IMR-90 (cell line): Measurements from ENCODE around the gene PFDN6. TPM values are rescaled to one million over a fixed set of nuclear protein-coding genes. Genes with fewer than 3 reads are reported as not detected.
A peak's percentile ranks its signal among the peaks of the same experiment; 100 is the strongest.

Experiments
- ATAC-seq: fragments of 200-7000 bp; cut with Tn5 transposase; 2 replicates; pipeline ENCODE4 v1.9.1; 2020; ENCODE audit warnings: low read depth, mild to moderate bottlenecking, moderate library complexity
- BruUV-seq: library from RNA; stranded (reverse); fragments of 400-500 nt; replicated peaks from 2 replicates; lab custom pipeline; 2021; lab: Mats Ljungman, UMichigan
- CTCF ChIA-PET: fragments of 300-600 bp; formaldehyde crosslinking; extraction: SDS; loops from one replicate; lab custom pipeline; 2021; ENCODE audit warnings: antibody characterized with exemption; lab: Yijun Ruan, JAX
- POLR2A ChIA-PET: fragments of 300-600 bp; sonication (Branson Sonifier 250); formaldehyde crosslinking; loops from one replicate; lab custom pipeline; 2022; ENCODE audit warnings: antibody characterized with exemption; ENCODE audit not compliant: unreplicated experiment; lab: Charles Lee
- DNase-seq: peaks from one replicate; pipeline ENCODE4 v3.0.0; 2013
- H2AFZ ChIP-seq: replicated peaks from 2 replicates; pipeline ENCODE3; 2013; ENCODE audit warnings: low read length, mild to moderate bottlenecking; ENCODE audit not compliant: poor library complexity
- H2AK5ac ChIP-seq: 2 replicates; pipeline ENCODE4 v1.6.1; 2013; ENCODE audit warnings: low read depth, low read length, inconsistent platforms
- H2AK9ac ChIP-seq: replicated peaks from 2 replicates; pipeline ENCODE3; 2013; ENCODE audit warnings: mild to moderate bottlenecking, low read depth, low read length, moderate library complexity; ENCODE audit not compliant: poor library complexity
- H2BK120ac ChIP-seq: 2 replicates; pipeline ENCODE4 v1.6.1; 2013; ENCODE audit warnings: low read depth, low read length, inconsistent platforms
- H2BK15ac ChIP-seq: 3 replicates; pipeline ENCODE4 v1.6.1; 2013; ENCODE audit warnings: low read depth, low read length, inconsistent platforms
- H2BK20ac ChIP-seq: 2 replicates; pipeline ENCODE4 v1.6.1; 2013; ENCODE audit warnings: low read depth, mild to moderate bottlenecking, inconsistent platforms, low read length, moderate library complexity
- H2BK5ac ChIP-seq: 2 replicates; pipeline ENCODE4 v1.6.1; 2013; ENCODE audit warnings: mild to moderate bottlenecking, low read depth, low read length, inconsistent platforms; ENCODE audit not compliant: poor library complexity, severe bottlenecking
- H3K14ac ChIP-seq: replicated peaks from 2 replicates; pipeline ENCODE4 v1.6.1; 2013; ENCODE audit warnings: low read depth, low read length, inconsistent platforms
- H3K18ac ChIP-seq: 2 replicates; pipeline ENCODE4 v1.6.1; 2013; ENCODE audit warnings: low read depth, low read length, control low read depth
- H3K23ac ChIP-seq: 2 replicates; pipeline ENCODE4 v1.6.1; 2013; ENCODE audit warnings: low read depth, low read length, inconsistent platforms
- H3K27ac ChIP-seq: 2 replicates; pipeline ENCODE4 v1.5.1; 2013; ENCODE audit warnings: mild to moderate bottlenecking, control low read depth, low read length; ENCODE audit not compliant: insufficient read depth
- H3K27me3 ChIP-seq: 2 replicates; pipeline ENCODE4 v1.6.1; 2013; ENCODE audit warnings: low read length; ENCODE audit not compliant: control insufficient read depth, insufficient read depth
- H3K36me3 ChIP-seq: 2 replicates; pipeline ENCODE4 v1.6.1; 2013; ENCODE audit warnings: low read length, mixed read lengths; ENCODE audit not compliant: control insufficient read depth, insufficient read depth
- H3K4ac ChIP-seq: 2 replicates; pipeline ENCODE4 v1.6.1; 2013; ENCODE audit warnings: low read depth, low read length, inconsistent platforms
- H3K4me1 ChIP-seq: 2 replicates; pipeline ENCODE4 v1.6.1; 2013; ENCODE audit warnings: low read length, mixed read lengths; ENCODE audit not compliant: control insufficient read depth, insufficient read depth
- H3K4me2 ChIP-seq: 2 replicates; pipeline ENCODE4 v1.6.1; 2013; ENCODE audit warnings: low read depth, mild to moderate bottlenecking, control low read depth, low read length, moderate library complexity
- H3K4me3 ChIP-seq: 2 replicates; pipeline ENCODE4 v1.5.1; 2013; ENCODE audit warnings: low read depth, mild to moderate bottlenecking, control low read depth, low read length, moderate library complexity; ENCODE audit not compliant: insufficient read depth
- H3K56ac ChIP-seq: 2 replicates; pipeline ENCODE4 v1.6.1; 2013; ENCODE audit warnings: low read length, inconsistent platforms; ENCODE audit not compliant: insufficient read depth; ENCODE audit errors: extremely low read depth
- H3K79me1 ChIP-seq, 2 experiments: 2 replicates each; pipeline ENCODE4 v1.6.1; 2013; ENCODE audit warnings: low read length in 2 of 2, inconsistent platforms in 1 of 2, low read depth in 1 of 2
- H3K9ac ChIP-seq: 2 replicates; pipeline ENCODE4 v1.6.1; 2013; ENCODE audit warnings: low read depth, low read length, control low read depth
- H3K9me1 ChIP-seq: 2 replicates; pipeline ENCODE4 v1.6.1; 2013; ENCODE audit warnings: low read length, inconsistent platforms; ENCODE audit not compliant: insufficient read depth
- H3K9me3 ChIP-seq: 2 replicates; pipeline ENCODE4 v1.6.1; 2013; ENCODE audit warnings: low read length; ENCODE audit not compliant: control insufficient read depth, insufficient read depth
- H4K20me1 ChIP-seq: 2 replicates; pipeline ENCODE4 v1.6.1; 2013; ENCODE audit warnings: low read length, inconsistent platforms; ENCODE audit not compliant: insufficient read depth
- H4K5ac ChIP-seq: 2 replicates; pipeline ENCODE4 v1.6.1; 2013; ENCODE audit warnings: mild to moderate bottlenecking, low read depth, low read length, control low read depth
- H4K8ac ChIP-seq, 2 experiments: 2 replicates each; pipeline ENCODE4 v1.6.1; 2013; ENCODE audit warnings: low read depth in 2 of 2, low read length in 2 of 2, control low read depth in 1 of 2, inconsistent platforms in 1 of 2
- H4K91ac ChIP-seq: 2 replicates; pipeline ENCODE4 v1.6.1; 2013; ENCODE audit warnings: low read depth, low read length, inconsistent platforms; ENCODE audit not compliant: insufficient read depth
- BHLHE40 ChIP-seq: fragments of 150-350 bp; IDR thresholded peaks from 2 replicates; pipeline ENCODE4 v1.6.1; 2016; ENCODE audit warnings: mild to moderate bottlenecking, low read depth, low read length
- CEBPB ChIP-seq: IDR thresholded peaks from 2 replicates; pipeline ENCODE4 v1.6.1; 2012; ENCODE audit warnings: low read depth, low read length, improper control_type of control experiment
- CHD1 ChIP-seq: IDR thresholded peaks from 2 replicates; pipeline ENCODE4 v1.6.1; 2012; ENCODE audit warnings: low read depth, low read length, improper control_type of control experiment
- CTCF ChIP-seq: conservative IDR thresholded peaks from 2 replicates; pipeline ENCODE4 v1.5.1; 2012; ENCODE audit warnings: mild to moderate bottlenecking, low read depth, low read length, improper control_type of control experiment
- ELK1 ChIP-seq: fragments of 150-350 bp; IDR thresholded peaks from 2 replicates; pipeline ENCODE4 v1.6.1; 2016; ENCODE audit warnings: low read depth, mild to moderate bottlenecking, low read length, moderate library complexity, borderline replicate concordance
- FOS ChIP-seq: fragments of 150-350 bp; IDR thresholded peaks from 2 replicates; pipeline ENCODE4 v1.6.1; 2016; ENCODE audit warnings: low read depth, low read length
- MAFK ChIP-seq: IDR thresholded peaks from 2 replicates; pipeline ENCODE4 v1.6.1; 2012; ENCODE audit warnings: low read depth, low read length, improper control_type of control experiment
- MAZ ChIP-seq: IDR thresholded peaks from 2 replicates; pipeline ENCODE4 v1.6.1; 2012; ENCODE audit warnings: low read depth, mild to moderate bottlenecking, low read length, improper control_type of control experiment, moderate library complexity, borderline replicate concordance
- MXI1 ChIP-seq: IDR thresholded peaks from 2 replicates; pipeline ENCODE4 v1.6.1; 2012; ENCODE audit warnings: low read depth, mild to moderate bottlenecking, low read length, moderate library complexity, borderline replicate concordance
- NFE2L2 ChIP-seq: fragments of 150-350 bp; IDR thresholded peaks from 2 replicates; pipeline ENCODE4 v1.6.1; 2016; ENCODE audit warnings: low read depth, mild to moderate bottlenecking, low read length
- POLR2A ChIP-seq: IDR thresholded peaks from 2 replicates; pipeline ENCODE4 v1.6.1; 2012; ENCODE audit warnings: mild to moderate bottlenecking, low read depth, low read length
- RAD21 ChIP-seq: IDR thresholded peaks from 2 replicates; pipeline ENCODE4 v1.6.1; 2012; ENCODE audit warnings: low read length, improper control_type of control experiment
- RCOR1 ChIP-seq: IDR thresholded peaks from 2 replicates; pipeline ENCODE4 v1.6.1; 2012; ENCODE audit warnings: mild to moderate bottlenecking, low read length, improper control_type of control experiment; ENCODE audit not compliant: insufficient replicate concordance
- RFX5 ChIP-seq: IDR thresholded peaks from 2 replicates; pipeline ENCODE4 v1.8.0; 2012; ENCODE audit warnings: low read depth, mild to moderate bottlenecking, low read length, moderate library complexity
- SMC3 ChIP-seq: fragments of 150-350 bp; IDR thresholded peaks from 2 replicates; pipeline ENCODE4 v1.6.1; 2016; ENCODE audit warnings: low read depth, mild to moderate bottlenecking, antibody characterized with exemption, low read length, moderate library complexity
- USF2 ChIP-seq: fragments of 150-350 bp; IDR thresholded peaks from 2 replicates; pipeline ENCODE4 v1.6.1; 2017; ENCODE audit warnings: mild to moderate bottlenecking, antibody characterized with exemption, low read length, low read depth
- WGBS, 2 experiments: methylation state at CpG; one replicate each; pipeline versions ENCODE4 v1.1.5 to v1.1.7; 2013; ENCODE audit warnings: missing lambda C conversion rate in 2 of 2; ENCODE audit not compliant: insufficient read length in 1 of 2; ENCODE audit errors: extremely low coverage in 2 of 2; 5-methylcytosine and 5-hydroxymethylcytosine counted together
- dilution Hi-C: fragments of 300-500 bp; cut with HindIII; formaldehyde crosslinking; loops from one replicate; pipeline ENCODE4 v1.14.3; 2018; ENCODE audit warnings: low sequenced_read_pairs; ENCODE audit not compliant: unreplicated experiment
- in situ Hi-C: fragments of 300-500 bp; cut with MboI; formaldehyde crosslinking; loops from 3 replicates; pipeline ENCODE4 v1.14.3; 2019; ENCODE audit warnings: low sequenced_read_pairs, inconsistent platforms, mixed read lengths
- intact Hi-C: fragments of 100-400 bp; cut with micrococcal nuclease; formaldehyde crosslinking; loops from 2 replicates; pipeline ENCODE4 v1.10.0; 2022
- polyA plus RNA-seq, 3 experiments: library from polyadenylated mRNA; depleted of rRNA; stranded (reverse); fragments of >200 nt; gene quantifications; 2 replicates each; pipeline ENCODE4 v1.2.3, GENCODE V29; 2012; ENCODE audit warnings: low replicate concordance in 1 of 3
- total RNA-seq: library from RNA; depleted of rRNA; stranded (reverse); fragments of >200 nt; gene quantifications from 2 replicates; pipeline ENCODE4 v1.2.3, GENCODE V29; 2012

PFDN6 gene
- total and polyA plus RNA-seq, 2 of the 4 experiments (the other 2 are of a cell fraction): 24.4 to 92.1 TPM

GRCh38 chr6:33254591-33254990, 34.8 kb upstream of the PFDN6 start:
- dilution Hi-C loops: no loop called here

More at GRCh38 chr6:33254591-33254990, 34.8 kb upstream of the PFDN6 start:
- in situ Hi-C loops: no loop called here
- H4K91ac ChIP-seq: no peak overlapping the region; the same call in 1 of the 2 replicates
- no peak overlapping the region for H3K14ac ChIP-seq
- H3K4ac ChIP-seq: no peak overlapping the region
- H3K4me2 ChIP-seq: no peak overlapping the region
- no peak overlapping the region for H3K18ac ChIP-seq
- peaks cover 3% of the 10 kb centered on the region; the same call in 1 of the 2 replicates for H4K20me1 ChIP-seq
- H4K5ac ChIP-seq: no peak overlapping the region
- peak overlapping the region; percentile 58 for H2BK5ac ChIP-seq
- H3K27ac ChIP-seq: no peak overlapping the region; the same call in 1 of the 2 replicates
- H3K9ac ChIP-seq: no peak overlapping the region
- WGBS, 2 experiments: no CpG with 5 or more reads among the region's 4 CpGs
- H3K9me3 ChIP-seq: no peaks in the 10 kb centered on the region
- peak overlapping the region in 1 of 2 experiments; percentile 73; a peak in 2 of 4 replicates for H4K8ac ChIP-seq
- ATAC-seq (no peak), DNase-seq (no peak)
- no peak overlapping the region for H3K56ac ChIP-seq
- no peak overlapping the region for H2AFZ ChIP-seq
- no peak overlapping the region for H3K4me3 ChIP-seq
- peaks cover 10% of the 10 kb centered on the region for H3K4me1 ChIP-seq
- no peak overlapping the region for H3K23ac ChIP-seq
- no TSS peak for BruUV-seq
- H2BK120ac ChIP-seq: 0 out of 2 replicates have a peak overlapping the region, but pooled peaks have one; percentile 23
- H2BK15ac ChIP-seq: no peak overlapping the region
- H3K79me1 ChIP-seq: peaks cover 3 to 30% of the 10 kb centered on the region in 2 experiments; a peak in 3 of 4 replicates
- H3K27me3 ChIP-seq: no peaks in the 10 kb centered on the region
- POLR2A ChIA-PET: interaction anchor here (0.5 kb wide), 1 partner anchor 63 kb away, joined by 3 read pairs; no protein-coding TSS in a partner anchor
- CTCF ChIA-PET: no interaction called here
- intact Hi-C loops: no loop called here
- peaks cover 11% of the 10 kb centered on the region for H3K9me1 ChIP-seq
- no peak overlapping the region; the same call in 1 of the 2 replicates for H2AK5ac ChIP-seq
- H3K36me3 ChIP-seq: peaks cover 15% of the 10 kb centered on the region; the same call in 1 of the 2 replicates
- H2BK20ac ChIP-seq: no peak overlapping the region
- TF ChIP-seq CHD1: no peak
- TF ChIP-seq USF2: no peak
- no peak for TF ChIP-seq CTCF
- no peak for TF ChIP-seq RFX5
- TF ChIP-seq NFE2L2: no peak
- no peak for TF ChIP-seq RCOR1
- TF ChIP-seq ELK1: no peak
- no peak for TF ChIP-seq MAFK
- TF ChIP-seq CEBPB: no peak
- no peak for TF ChIP-seq POLR2A
- TF ChIP-seq FOS: no peak
- no peak for TF ChIP-seq BHLHE40
- TF ChIP-seq MXI1: no peak
- TF ChIP-seq MAZ: no peak
- TF ChIP-seq RAD21: no peak
- TF ChIP-seq SMC3: no peak
- peak overlapping the region; percentile 76 for H2AK9ac ChIP-seq
